Mesothelial cell of epicardium (in vitro differentiated cells): ENCODE measurements around the gene RALGAPA2. TPM values are rescaled to one million over a fixed set of nuclear protein-coding genes. Genes with fewer than 3 reads are reported as not detected.

Experiments
- DNase-seq, 2 experiments: peaks; one replicate each; pipeline ENCODE4 v3.0.0; 2021; ENCODE audit warnings: low spot score in 2 of 2; ENCODE audit not compliant: unreplicated experiment in 2 of 2
- H3K27ac Mint-ChIP-seq: 2 replicates; pipeline ENCODE4 v1.8.0; 2021; ENCODE audit warnings: mixed read lengths
- H3K27me3 Mint-ChIP-seq: 2 replicates; pipeline ENCODE4 v1.8.0; 2021; ENCODE audit warnings: low read depth, mixed read lengths
- H3K36me3 Mint-ChIP-seq: 2 replicates; pipeline ENCODE4 v1.8.0; 2021; ENCODE audit warnings: mixed read lengths
- H3K4me1 Mint-ChIP-seq: 2 replicates; pipeline ENCODE4 v1.8.0; 2021; ENCODE audit warnings: mixed read lengths
- H3K4me3 Mint-ChIP-seq: 2 replicates; pipeline ENCODE4 v1.8.0; 2021; ENCODE audit warnings: mild to moderate bottlenecking, moderate library complexity, mixed read lengths
- H3K9me3 Mint-ChIP-seq: 2 replicates; pipeline ENCODE4 v1.8.0; 2021; ENCODE audit warnings: mixed read lengths
- CTCF ChIP-seq: fragments of 200-600 bp; sonication (generic); IDR thresholded peaks from one replicate; pipeline ENCODE4 v1.5.0; 2021; ENCODE audit warnings: antibody characterized with exemption; ENCODE audit not compliant: unreplicated experiment
- total RNA-seq: library from RNA; stranded (reverse); gene quantifications from 3 replicates; pipeline ENCODE4 v1.2.1, GENCODE V29; 2021

RALGAPA2 gene
- total RNA-seq, 1 donor from 2014 or later = 27.5 TPM

- no peaks in the 10 kb centered on the region for H3K27me3 Mint-ChIP-seq
- no peaks in the 10 kb centered on the region for H3K9me3 Mint-ChIP-seq
- no peak overlapping the region for H3K27ac Mint-ChIP-seq
- no peak for DNase-seq
- no peaks in the 10 kb centered on the region for H3K4me1 Mint-ChIP-seq
- H3K36me3 Mint-ChIP-seq = peaks cover 7% of the 10 kb centered on the region
- H3K4me3 Mint-ChIP-seq = no peak overlapping the region
- TF ChIP-seq CTCF = no peak
These were observed 275.8 kb downstream of the RALGAPA2 start for GRCh38 chr20:20436689-20437088.

- no peak for TF ChIP-seq CTCF
- Mint-ChIP-seq H3K27ac (no peak overlapping the region), H3K9me3 (no peaks in the 10 kb centered on the region), H3K27me3 (no peaks in the 10 kb centered on the region), H3K4me1 (no peaks in the 10 kb centered on the region), H3K36me3 (peaks cover 7% of the 10 kb centered on the region), H3K4me3 (no peak overlapping the region)
- DNase-seq = no peak
These were observed 277.0 kb downstream of the RALGAPA2 start for GRCh38 chr20:20435453-20435852.

DNA sequence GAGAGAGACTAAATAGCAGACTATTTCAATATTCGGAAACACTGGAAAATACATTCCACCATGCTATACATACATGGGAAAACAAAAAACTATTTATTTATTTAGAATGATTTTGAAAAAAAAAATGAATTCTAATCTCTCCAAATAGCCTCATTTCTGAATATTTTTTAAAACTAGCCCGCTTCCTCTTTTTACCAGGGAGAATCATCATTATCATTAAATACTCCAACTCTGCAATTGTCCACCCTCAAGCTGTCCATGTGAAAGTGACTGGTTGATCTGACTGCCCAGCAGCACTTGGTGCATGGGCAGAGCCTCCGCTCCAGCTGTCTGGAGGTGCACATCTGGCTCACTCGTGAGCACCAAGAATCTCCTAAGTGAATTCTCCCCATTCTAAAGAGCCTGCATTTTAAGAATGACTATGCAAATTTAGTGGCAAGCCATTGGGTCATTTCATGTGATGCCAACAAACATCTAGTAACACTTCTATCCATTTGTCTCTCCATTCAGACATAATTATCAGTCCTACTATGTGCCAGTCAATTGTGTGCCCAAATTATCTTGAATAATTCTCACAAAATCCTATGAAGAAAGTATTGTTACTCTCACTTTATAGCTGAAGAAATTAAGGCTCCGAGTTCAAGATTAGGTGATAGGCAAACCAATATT lies 279.7 kb downstream of the RALGAPA2 start:
- no peak overlapping the region for H3K27ac Mint-ChIP-seq
- H3K4me3 Mint-ChIP-seq = no peak overlapping the region
- H3K4me1 Mint-ChIP-seq = no peaks in the 10 kb centered on the region
- no peak for DNase-seq
- no peak for TF ChIP-seq CTCF
- no peaks in the 10 kb centered on the region for H3K9me3 Mint-ChIP-seq
- H3K36me3 Mint-ChIP-seq = peaks cover 5% of the 10 kb centered on the region
- H3K27me3 Mint-ChIP-seq = no peaks in the 10 kb centered on the region

- no peaks in the 10 kb centered on the region for H3K36me3 Mint-ChIP-seq
- H3K27me3 Mint-ChIP-seq = no peaks in the 10 kb centered on the region
- no peak overlapping the region for H3K4me3 Mint-ChIP-seq
These were observed 282.4 kb downstream of the RALGAPA2 start for GRCh38 chr20:20430066-20430465.

GRCh38 chr20:20428067-20428466 lies 284.4 kb downstream of the RALGAPA2 start:
- no peak for TF ChIP-seq CTCF
- no peak for DNase-seq
- Mint-ChIP-seq H3K4me3 (no peak overlapping the region), H3K4me1 (no peaks in the 10 kb centered on the region), H3K36me3 (no peaks in the 10 kb centered on the region), H3K9me3 (no peaks in the 10 kb centered on the region), H3K27ac (no peak overlapping the region), H3K27me3 (no peaks in the 10 kb centered on the region)

More at GRCh38 chr20:20430066-20430465, 282.4 kb downstream of the RALGAPA2 start:
- Mint-ChIP-seq H3K9me3 (no peaks in the 10 kb centered on the region), H3K4me1 (no peaks in the 10 kb centered on the region), H3K27ac (no peak overlapping the region)
- no peak for DNase-seq
- no peak for TF ChIP-seq CTCF
